Measurements from ENCODE around the gene ATP6V1E1. TPM values are rescaled to one million over a fixed set of nuclear protein-coding genes. Genes with fewer than 3 reads are reported as not detected.

Gene ATP6V1E1
- total RNA-seq, 1 donor from 2014 or later: 119 TPM

DNA sequence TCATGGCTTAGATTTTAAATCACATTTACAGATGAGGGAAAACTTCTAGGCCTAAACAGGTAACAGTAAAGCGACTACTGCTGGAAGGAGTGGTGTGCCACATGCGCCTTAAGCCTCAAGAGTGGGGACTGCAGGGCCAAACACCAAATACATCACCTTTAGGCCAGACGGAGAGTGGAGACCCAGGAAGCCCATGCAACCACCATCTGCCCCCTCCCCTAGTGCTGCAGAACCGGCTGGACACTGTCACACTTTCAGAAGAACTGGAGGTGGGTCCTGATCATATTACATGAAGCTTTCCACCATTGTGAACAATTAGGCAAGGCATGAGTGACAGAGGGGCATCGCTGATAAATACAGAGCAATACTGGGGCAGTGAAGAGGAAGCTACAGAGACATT is 36.3 kb downstream of the ATP6V1E1 start:
- no peak for DNase-seq (ENCODE audit: low read depth)
- TF ChIP-seq, protein P1, sequence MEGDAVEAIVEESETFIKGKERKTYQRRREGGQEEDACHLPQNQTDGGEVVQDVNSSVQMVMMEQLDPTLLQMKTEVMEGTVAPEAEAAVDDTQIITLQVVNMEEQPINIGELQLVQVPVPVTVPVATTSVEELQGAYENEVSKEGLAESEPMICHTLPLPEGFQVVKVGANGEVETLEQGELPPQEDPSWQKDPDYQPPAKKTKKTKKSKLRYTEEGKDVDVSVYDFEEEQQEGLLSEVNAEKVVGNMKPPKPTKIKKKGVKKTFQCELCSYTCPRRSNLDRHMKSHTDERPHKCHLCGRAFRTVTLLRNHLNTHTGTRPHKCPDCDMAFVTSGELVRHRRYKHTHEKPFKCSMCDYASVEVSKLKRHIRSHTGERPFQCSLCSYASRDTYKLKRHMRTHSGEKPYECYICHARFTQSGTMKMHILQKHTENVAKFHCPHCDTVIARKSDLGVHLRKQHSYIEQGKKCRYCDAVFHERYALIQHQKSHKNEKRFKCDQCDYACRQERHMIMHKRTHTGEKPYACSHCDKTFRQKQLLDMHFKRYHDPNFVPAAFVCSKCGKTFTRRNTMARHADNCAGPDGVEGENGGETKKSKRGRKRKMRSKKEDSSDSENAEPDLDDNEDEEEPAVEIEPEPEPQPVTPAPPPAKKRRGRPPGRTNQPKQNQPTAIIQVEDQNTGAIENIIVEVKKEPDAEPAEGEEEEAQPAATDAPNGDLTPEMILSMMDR (IDR thresholded peaks at IDR 0.05; ENCODE audit: insufficient read depth, low read length, severe bottlenecking): no peak
- H3K36me3 ChIP-seq (ENCODE audit: control insufficient read depth, insufficient read depth, low read length): peaks cover 13% of the 10 kb centered on the region
- FAIRE-seq: no peak
- H3K27me3 ChIP-seq (ENCODE audit: control insufficient read depth, insufficient read depth, low read length): no peaks in the 10 kb centered on the region
- H3K4me3 ChIP-seq (ENCODE audit: low read depth, low read length): no peak overlapping the region

DNA sequence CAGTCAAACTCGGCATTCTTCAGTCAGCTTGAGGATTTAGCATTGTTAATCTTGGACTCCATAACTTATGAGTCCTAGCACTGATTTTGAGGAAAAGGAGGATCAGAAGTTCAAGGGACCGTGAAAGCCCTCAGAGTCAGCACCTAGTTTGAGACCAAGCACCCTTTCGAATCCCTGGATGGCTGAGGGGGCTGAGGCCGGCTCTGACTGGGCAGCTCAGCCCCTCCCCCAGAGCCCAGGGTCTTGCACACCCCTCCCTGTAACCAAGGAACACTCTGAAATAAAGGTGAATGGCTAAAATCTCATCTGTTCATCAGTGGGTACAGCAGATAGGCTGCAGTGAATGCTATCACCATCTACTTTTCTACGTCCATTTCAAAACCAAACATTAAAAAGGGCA is 38.0 kb downstream of the ATP6V1E1 start:
- FAIRE-seq (no peak), DNase-seq (ENCODE audit: low read depth) (no peak)
- H3K4me3 ChIP-seq (ENCODE audit: low read depth, low read length): no peak overlapping the region
- TF ChIP-seq, protein P1 (IDR thresholded peaks at IDR 0.05; ENCODE audit: insufficient read depth, low read length, severe bottlenecking): no peak
- peaks cover 11% of the 10 kb centered on the region for H3K36me3 ChIP-seq (ENCODE audit: control insufficient read depth, insufficient read depth, low read length)
- no peaks in the 10 kb centered on the region for H3K27me3 ChIP-seq (ENCODE audit: control insufficient read depth, insufficient read depth, low read length)

DNA sequence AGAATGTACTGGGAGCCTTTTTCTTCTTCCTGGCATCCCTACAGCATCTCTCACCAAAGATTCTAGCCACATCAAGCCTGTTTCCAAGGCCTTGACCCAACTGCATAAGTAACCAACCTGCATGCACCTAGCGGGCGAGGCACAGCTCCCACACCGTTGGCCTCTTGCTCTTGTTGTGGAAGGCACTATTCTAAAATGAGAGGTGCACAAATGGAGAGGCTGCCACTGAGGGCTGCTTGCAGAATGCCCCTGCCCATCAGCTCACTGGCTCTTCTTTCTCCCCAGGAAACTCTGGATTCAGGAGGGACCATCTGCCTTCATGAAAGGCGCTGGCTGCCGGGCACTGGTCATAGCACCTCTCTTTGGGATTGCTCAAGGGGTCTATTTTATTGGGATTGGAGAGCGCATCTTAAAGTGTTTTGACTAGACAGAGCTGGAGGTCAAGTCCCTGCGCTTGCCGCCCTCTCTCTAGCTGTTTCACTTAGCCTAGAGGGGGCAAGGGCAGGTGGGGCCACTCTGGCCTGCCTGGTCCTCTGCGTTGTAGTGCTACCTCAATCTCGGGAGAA is 38.7 kb downstream of the ATP6V1E1 start:
- no peak overlapping the region for H3K4me3 ChIP-seq (ENCODE audit: low read depth, low read length)
- H3K27me3 ChIP-seq (ENCODE audit: control insufficient read depth, insufficient read depth, low read length): no peaks in the 10 kb centered on the region
- DNase-seq (ENCODE audit: low read depth) (no peak), FAIRE-seq (no peak)
- H3K36me3 ChIP-seq (ENCODE audit: control insufficient read depth, insufficient read depth, low read length): peaks cover 11% of the 10 kb centered on the region
- TF ChIP-seq, protein P1 (IDR thresholded peaks at IDR 0.05; ENCODE audit: insufficient read depth, low read length, severe bottlenecking): no peak

- FAIRE-seq (no peak), DNase-seq (ENCODE audit: low read depth) (no peak)
- TF ChIP-seq, protein P1 (IDR thresholded peaks at IDR 0.05; ENCODE audit: insufficient read depth, low read length, severe bottlenecking): no peak
- Histone ChIP-seq H3K36me3 (ENCODE audit: control insufficient read depth, insufficient read depth, low read length) (peaks cover 11% of the 10 kb centered on the region), H3K27me3 (ENCODE audit: control insufficient read depth, insufficient read depth, low read length) (no peaks in the 10 kb centered on the region), H3K4me3 (ENCODE audit: low read depth, low read length) (no peak overlapping the region)
These were observed 39.9 kb downstream of the ATP6V1E1 start for GRCh38 chr22:17588606-17589005.

GRCh38 chr22:17587629-17588028 is 40.9 kb downstream of the ATP6V1E1 start:
- TF ChIP-seq, protein P1 (IDR thresholded peaks at IDR 0.05; ENCODE audit: insufficient read depth, low read length, severe bottlenecking): no peak
- FAIRE-seq (peak; percentile 13), DNase-seq (ENCODE audit: low read depth) (no peak)
- no peak overlapping the region for H3K4me3 ChIP-seq (ENCODE audit: low read depth, low read length)
- peaks cover 6% of the 10 kb centered on the region for H3K36me3 ChIP-seq (ENCODE audit: control insufficient read depth, insufficient read depth, low read length)
- no peaks in the 10 kb centered on the region for H3K27me3 ChIP-seq (ENCODE audit: control insufficient read depth, insufficient read depth, low read length)

DNA sequence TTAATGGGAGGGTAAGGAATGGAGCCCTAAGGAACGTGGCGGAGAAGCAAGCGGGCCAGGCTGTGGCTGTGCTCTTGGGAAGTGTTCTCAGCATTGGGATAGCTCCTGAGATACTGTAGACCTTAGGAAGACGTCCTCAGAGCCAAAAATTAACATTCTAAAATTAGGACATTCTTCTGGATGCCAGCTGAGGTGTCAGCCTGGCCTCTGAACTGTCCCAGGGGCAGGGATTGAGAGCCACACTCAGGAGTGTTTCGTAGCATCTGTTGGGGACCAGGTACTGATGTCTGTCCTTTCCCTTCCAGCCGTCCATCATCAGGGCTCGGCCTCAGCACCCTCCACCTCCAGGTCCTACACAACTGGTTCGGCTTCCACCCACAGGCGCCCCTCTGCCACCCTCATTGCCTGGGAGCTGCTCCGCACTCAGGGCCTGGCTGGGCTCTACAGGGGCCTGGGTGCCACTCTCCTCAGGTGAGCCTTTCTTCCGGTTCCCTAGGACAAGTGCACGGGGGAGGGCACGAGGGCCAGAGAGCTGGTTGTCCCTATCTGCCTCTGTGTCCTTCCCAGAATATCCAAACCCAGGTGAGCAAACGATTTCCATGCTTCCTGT is 41.6 kb downstream of the ATP6V1E1 start:
- H3K27me3 ChIP-seq (ENCODE audit: control insufficient read depth, insufficient read depth, low read length): no peaks in the 10 kb centered on the region
- TF ChIP-seq, protein P1 (IDR thresholded peaks at IDR 0.05; ENCODE audit: insufficient read depth, low read length, severe bottlenecking): no peak
- H3K4me3 ChIP-seq (ENCODE audit: low read depth, low read length): no peak overlapping the region
- H3K36me3 ChIP-seq (ENCODE audit: control insufficient read depth, insufficient read depth, low read length): peaks cover 2% of the 10 kb centered on the region
- FAIRE-seq: no peak
- no peak for DNase-seq (ENCODE audit: low read depth)
